PC-3 (cell line): ENCODE data around the gene COG5.

Source experiments
- CTCF ChIP-seq: fragments of 300-600 bp; sonication (generic); conservative IDR thresholded peaks from 2 replicates; pipeline ENCODE4 v1.5.1; 2017; ENCODE audit warnings: antibody characterized with exemption, low read depth, mild to moderate bottlenecking, low read length
- EZH2 ChIP-seq: fragments of 300-600 bp; sonication (generic); IDR thresholded peaks from one replicate; pipeline ENCODE4 v1.6.1; 2017; ENCODE audit warnings: antibody characterized with exemption, mild to moderate bottlenecking, low read length; ENCODE audit not compliant: unreplicated experiment
- EZH2phosphoT487 ChIP-seq: fragments of 300-600 bp; sonication (generic); IDR thresholded peaks from 2 replicates; pipeline ENCODE4 v1.6.1; 2018; ENCODE audit warnings: mild to moderate bottlenecking, antibody characterized with exemption, low read length, borderline replicate concordance

DNA sequence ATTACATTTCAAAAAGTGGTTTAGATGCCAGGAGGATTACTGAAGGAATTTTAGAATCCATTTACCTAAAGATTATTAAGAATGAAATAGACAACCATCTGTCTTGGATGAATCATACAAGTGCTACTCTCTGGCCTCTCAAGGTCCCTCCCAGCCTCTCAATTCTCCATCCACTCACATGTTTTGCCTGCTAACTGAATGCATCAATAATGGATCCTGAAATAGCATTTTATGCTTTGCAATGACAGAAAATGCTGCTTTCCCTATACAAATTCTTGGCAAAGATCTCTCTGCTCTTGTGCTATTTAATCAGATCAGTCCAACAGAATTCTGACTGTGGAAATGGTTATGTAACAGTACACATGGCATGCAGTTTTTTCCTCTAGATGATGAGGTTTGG lies 326.9 kb downstream of the COG5 start:
- TF ChIP-seq CTCF (no peak), EZH2phosphoT487 (no peak), EZH2 (no peak)
